ENCODE results near the gene MZT2B. TPM values are rescaled to one million over a fixed set of nuclear protein-coding genes. Genes with fewer than 3 reads are reported as not detected.
"Not testable (repeated sequence)": the region's sequence is repeated elsewhere in the genome, so short reads cannot be mapped to it uniquely, and the experiment has no call there.

Gene MZT2B
- total and polyA plus RNA-seq, 9 of the 15 experiments (the other 6 are each of a cell fraction or from before 2014, with no cell fraction given): 5.1 to 435 (median 102) TPM

DNA sequence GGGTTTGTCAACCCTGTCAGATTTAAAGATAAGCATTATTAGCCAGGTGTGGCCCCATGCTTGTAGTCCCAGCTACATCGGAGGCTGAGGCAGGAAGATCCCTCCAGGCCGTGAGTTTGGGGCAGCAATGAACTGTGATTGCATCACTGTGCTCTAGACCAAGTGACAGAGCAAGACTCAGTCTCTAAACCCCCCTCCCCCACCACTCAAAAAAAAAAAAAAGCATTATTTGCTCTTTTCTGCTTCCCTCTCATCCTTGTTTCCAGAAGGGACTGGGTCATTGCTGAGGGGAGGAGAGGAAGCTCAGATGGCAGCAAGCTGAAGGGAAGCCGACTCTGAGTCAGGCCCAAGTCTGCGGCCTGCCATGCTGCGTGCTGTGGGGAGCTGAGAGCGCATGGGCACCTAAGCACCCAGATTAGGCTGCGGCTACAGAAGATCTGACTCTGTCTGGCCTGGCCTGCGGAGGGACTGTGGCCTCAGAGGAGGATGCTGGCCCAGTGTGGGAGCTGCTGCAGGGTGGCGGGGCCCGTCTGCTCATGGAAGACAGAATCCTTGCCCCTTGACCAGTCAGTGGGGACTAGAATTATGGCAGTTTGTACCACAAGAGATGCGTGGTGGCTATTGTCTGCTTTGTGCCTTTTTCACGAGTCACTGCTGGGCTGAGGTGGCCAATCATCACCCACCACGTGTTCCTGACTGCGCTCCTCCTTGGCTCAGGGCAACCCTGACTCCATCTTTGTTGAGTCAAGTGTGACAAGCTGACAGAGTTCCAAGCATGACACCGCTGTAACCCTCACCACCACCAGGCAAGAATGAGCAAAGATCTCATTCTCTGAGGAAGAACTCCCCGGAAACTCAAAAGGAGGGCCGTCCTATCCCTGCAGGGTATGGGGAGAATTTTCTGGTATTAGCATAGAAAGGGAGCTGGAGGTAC lies 6.1 kb downstream of the MZT2B start:
- in situ Hi-C loops (cut with MboI); H4K20me1 ChIP-seq (replicated peaks; ENCODE audit: control insufficient read depth, insufficient read depth, low read length); BruUV-seq (replicated peaks); H3K4me3 ChIP-seq; H3K9me1 ChIP-seq (ENCODE audit: control insufficient read depth, insufficient read depth, low read length); DNase-seq (ENCODE audit: extremely low read depth in 1 of 4, low spot score in 3 of 4); H2AFZ ChIP-seq (ENCODE audit: low read depth, low read length); H3K27ac ChIP-seq (ENCODE audit: extremely low read depth, low read depth, low read length); CTCF ChIA-PET (ENCODE audit: low intra/inter-chr PET ratio); H3K9me3 ChIP-seq (replicated peaks; ENCODE audit: control insufficient read depth, insufficient read depth, low read depth, low read length); H3K4me2 ChIP-seq (ENCODE audit: insufficient read depth, low read length); H3K27me3 ChIP-seq (ENCODE audit: control insufficient read depth in 2 of 2, insufficient read depth in 2 of 2, low read length in 2 of 2); TF ChIP-seq NR2C1 (IDR thresholded peaks at IDR 0.05): not testable (repeated sequence)
- FAIRE-seq: peak; percentile 66
- peak; percentile 45 for ATAC-seq
- peaks cover 9 to 25% of the 10 kb centered on the region in 2 experiments; a peak in 4 of 5 replicates for H3K4me1 ChIP-seq (replicated peaks in 1 of 2; ENCODE audit: control insufficient read depth in 2 of 2, insufficient read depth in 2 of 2, low read length in 2 of 2)
- H3K79me2 ChIP-seq (ENCODE audit: control insufficient read depth, insufficient read depth, low read length): peaks cover 20% of the 10 kb centered on the region
- TF ChIP-seq CEBPG (CRISPR knock-in tag; IDR thresholded peaks at IDR 0.05): peak; percentile 60; the same call in 1 of the 2 replicates
- 0 out of 4 replicates have a peak, but pooled peaks of 1 of the 2 experiments have one; percentile 32 for TF ChIP-seq CEBPG (tag; conservative IDR thresholded peaks at IDR 0.05 in 1 of 2, IDR thresholded peaks at IDR 0.05 in 1 of 2)
- peak; percentile 64 for TF ChIP-seq ZNF384 (IDR thresholded peaks at IDR 0.05; ENCODE audit: low read depth, low read length)
- TF ChIP-seq DMBX1 (CRISPR knock-in tag; IDR thresholded peaks at IDR 0.05; ENCODE audit: borderline replicate concordance): 0 out of 2 replicates have a peak, but pooled peaks have one; percentile 73
- peak; percentile 40; the same call in 1 of the 2 replicates for TF ChIP-seq NR2C1 (tag; IDR thresholded peaks at IDR 0.05)
- TF ChIP-seq, protein P1, sequence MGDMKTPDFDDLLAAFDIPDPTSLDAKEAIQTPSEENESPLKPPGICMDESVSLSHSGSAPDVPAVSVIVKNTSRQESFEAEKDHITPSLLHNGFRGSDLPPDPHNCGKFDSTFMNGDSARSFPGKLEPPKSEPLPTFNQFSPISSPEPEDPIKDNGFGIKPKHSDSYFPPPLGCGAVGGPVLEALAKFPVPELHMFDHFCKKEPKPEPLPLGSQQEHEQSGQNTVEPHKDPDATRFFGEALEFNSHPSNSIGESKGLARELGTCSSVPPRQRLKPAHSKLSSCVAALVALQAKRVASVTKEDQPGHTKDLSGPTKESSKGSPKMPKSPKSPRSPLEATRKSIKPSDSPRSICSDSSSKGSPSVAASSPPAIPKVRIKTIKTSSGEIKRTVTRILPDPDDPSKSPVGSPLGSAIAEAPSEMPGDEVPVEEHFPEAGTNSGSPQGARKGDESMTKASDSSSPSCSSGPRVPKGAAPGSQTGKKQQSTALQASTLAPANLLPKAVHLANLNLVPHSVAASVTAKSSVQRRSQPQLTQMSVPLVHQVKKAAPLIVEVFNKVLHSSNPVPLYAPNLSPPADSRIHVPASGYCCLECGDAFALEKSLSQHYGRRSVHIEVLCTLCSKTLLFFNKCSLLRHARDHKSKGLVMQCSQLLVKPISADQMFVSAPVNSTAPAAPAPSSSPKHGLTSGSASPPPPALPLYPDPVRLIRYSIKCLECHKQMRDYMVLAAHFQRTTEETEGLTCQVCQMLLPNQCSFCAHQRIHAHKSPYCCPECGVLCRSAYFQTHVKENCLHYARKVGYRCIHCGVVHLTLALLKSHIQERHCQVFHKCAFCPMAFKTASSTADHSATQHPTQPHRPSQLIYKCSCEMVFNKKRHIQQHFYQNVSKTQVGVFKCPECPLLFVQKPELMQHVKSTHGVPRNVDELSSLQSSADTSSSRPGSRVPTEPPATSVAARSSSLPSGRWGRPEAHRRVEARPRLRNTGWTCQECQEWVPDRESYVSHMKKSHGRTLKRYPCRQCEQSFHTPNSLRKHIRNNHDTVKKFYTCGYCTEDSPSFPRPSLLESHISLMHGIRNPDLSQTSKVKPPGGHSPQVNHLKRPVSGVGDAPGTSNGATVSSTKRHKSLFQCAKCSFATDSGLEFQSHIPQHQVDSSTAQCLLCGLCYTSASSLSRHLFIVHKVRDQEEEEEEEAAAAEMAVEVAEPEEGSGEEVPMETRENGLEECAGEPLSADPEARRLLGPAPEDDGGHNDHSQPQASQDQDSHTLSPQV (IDR thresholded peaks at IDR 0.05): peak; percentile 87
- TF ChIP-seq, protein P2, sequence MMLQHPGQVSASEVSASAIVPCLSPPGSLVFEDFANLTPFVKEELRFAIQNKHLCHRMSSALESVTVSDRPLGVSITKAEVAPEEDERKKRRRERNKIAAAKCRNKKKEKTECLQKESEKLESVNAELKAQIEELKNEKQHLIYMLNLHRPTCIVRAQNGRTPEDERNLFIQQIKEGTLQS (IDR thresholded peaks at IDR 0.05): peak; percentile 62
- TF ChIP-seq, protein P2 (CRISPR knock-in tag; conservative IDR thresholded peaks at IDR 0.05): not testable (repeated sequence)
- peak; percentile 39; the same call in 1 of the 2 replicates for TF ChIP-seq POLR2G (IDR thresholded peaks at IDR 0.05; ENCODE audit: low read depth, low read length)
- H3K36me3 ChIP-seq (ENCODE audit: control insufficient read depth, insufficient read depth, low read length): peaks cover 27% of the 10 kb centered on the region; the same call in 2 of the 3 replicates
- WGBS (ENCODE audit: insufficient coverage, low coverage, missing lambda C conversion rate): 84% methylated on average over 12 of the region's 17 CpGs
- peak overlapping the region in 1 of 2 experiments; percentile 35; a peak in 1 of 4 replicates for H3K9ac ChIP-seq (ENCODE audit: insufficient read depth in 1 of 2, low read depth in 2 of 2, low read length in 2 of 2)
- POLR2A ChIA-PET: interaction anchor here (0.7 kb wide), 1 partner anchor 9 kb away, joined by 3 read pairs; no protein-coding TSS in a partner anchor
- intact Hi-C loops (cut with micrococcal nuclease): loop anchor here (10.0 kb wide), 1 partner anchor 1297 kb away; no protein-coding TSS in a partner anchor

All from K562 (cell line).